ENCODE measurements around the gene RAMP2.

- TF ChIP-seq CTCF (conservative IDR thresholded peaks at IDR 0.05; ENCODE audit: low read depth, low read length) (no peak), EZH2 (IDR thresholded peaks at IDR 0.05; ENCODE audit: low read length, unreplicated experiment) (no peak), EZH2phosphoT487 (IDR thresholded peaks at IDR 0.05; ENCODE audit: borderline replicate concordance, low read length) (no peak)
Measured at GRCh38 chr17:42748202-42748907, 12.7 kb upstream of the RAMP2 start.

Data from PC-3 (cell line).